ENCODE results near the gene KRTAP20-3. TPM values are rescaled to one million over a fixed set of nuclear protein-coding genes. Genes with fewer than 3 reads are reported as not detected.

Gene KRTAP20-3
- total RNA-seq, result not detected in 2 replicates

DNA sequence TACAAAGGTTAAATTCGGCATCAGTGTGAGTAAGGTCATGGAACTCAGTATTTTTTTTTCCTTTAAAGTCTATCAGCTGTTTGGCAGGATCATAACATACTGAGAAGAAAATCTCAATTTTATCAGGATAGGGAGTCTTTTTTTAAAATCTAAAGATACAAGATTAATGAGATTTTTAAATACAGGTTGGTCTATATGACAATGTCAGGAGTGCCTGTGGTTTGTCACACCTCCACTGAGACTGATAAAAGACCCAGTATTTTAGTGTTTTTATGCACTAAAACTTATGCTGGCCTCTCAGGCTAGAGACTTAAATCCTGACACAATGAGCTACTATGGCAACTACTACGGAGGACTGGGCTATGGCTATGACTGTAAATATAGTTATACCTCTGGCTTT, at the start of gene KRTAP20-3:
Gene KRTAP20-3 (plus strand): TSS at position 301 of the 400 bp plus-strand sequence.

DNA sequence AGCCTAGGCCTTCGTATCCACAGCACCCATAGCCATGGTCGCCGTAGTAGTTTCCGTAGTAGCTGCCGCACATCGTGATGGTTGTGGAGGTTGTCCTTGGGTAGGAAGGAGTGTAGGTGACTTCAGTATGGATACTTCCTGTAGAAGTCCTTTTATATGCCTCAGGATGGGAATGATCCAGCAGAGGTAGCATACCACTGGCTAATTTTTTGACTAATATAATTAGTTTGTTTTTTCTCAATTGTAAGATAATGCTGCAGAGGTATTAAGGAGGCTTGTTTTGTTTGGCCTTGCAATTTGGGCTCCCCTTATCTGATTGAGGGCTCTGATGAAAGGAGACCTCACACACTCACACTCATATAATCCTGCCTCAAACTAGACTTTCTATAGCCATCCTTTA, 43.9 kb upstream of the KRTAP20-3 start, which contains the start of gene KRTAP6-2:
Gene KRTAP6-2 (minus strand): TSS at position 101 of the 400 bp plus-strand sequence. CDS start 28 bp downstream, at position 73.

DNA sequence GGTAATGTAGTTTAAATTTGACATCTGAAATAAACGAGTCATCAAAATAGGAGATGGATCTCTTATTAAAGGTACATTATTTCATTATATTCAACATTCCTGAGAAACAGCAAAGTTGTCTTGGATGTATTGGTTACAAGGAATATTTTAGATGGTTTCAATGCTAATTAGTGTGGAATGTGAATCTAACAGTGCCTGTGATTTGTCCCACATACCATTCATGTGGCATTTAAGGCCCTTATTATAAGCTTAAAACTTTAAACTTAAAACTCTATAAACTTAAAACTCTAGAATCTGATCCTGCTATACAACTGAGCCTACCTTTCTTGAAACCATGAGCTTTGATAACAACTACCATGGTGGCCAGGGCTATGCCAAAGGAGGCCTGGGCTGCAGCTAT, 41.9 kb upstream of the KRTAP20-3 start, which contains the start of gene KRTAP22-1:
Gene KRTAP22-1 (plus strand): TSS at position 301 of the 400 bp plus-strand sequence.

DNA sequence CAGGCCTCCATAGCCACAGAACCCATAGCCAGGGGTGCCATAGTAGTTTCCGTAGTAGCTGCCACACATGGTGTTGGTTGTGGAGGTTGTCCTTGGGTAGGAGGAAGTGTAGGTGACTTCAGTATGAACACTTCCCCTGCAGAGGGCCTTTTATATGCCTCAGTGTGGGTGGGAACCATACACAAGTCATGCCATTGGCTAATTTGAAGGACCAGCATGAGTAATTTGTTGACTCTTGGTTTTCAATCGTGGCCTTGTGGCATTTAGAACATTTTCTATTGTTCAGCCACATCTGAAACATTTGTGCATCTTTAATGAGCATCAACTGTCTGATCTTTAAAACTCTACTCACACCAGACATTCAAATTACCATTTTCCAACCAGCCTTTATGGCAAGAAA, 28.8 kb upstream of the KRTAP20-3 start, which contains the start of gene KRTAP6-1:
Gene KRTAP6-1 (minus strand): TSS at position 95 of the 400 bp plus-strand sequence. CDS start 26 bp downstream, at position 69.

DNA sequence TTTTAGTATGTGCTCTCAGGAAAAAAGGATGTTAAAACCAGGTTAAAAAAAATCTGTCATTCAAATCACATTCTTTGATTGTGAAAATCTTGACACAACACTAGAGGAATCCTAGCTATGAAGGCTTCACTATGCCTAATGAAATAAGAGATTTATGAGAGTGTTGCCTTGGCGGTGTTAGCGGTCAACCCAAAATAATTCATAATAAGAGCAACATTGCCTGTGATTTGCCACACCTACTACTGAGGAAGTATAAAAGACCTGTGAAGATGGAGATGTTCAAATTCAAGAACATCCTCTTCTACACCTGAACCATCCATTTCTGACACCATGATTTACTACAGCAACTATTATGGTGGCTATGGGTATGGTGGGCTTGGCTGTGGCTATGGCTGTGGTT, 26.5 kb upstream of the KRTAP20-3 start, which contains the start of gene KRTAP20-1:
Gene KRTAP20-1 (plus strand): TSS at position 301 of the 400 bp plus-strand sequence. CDS start 30 bp downstream, at position 331.

DNA sequence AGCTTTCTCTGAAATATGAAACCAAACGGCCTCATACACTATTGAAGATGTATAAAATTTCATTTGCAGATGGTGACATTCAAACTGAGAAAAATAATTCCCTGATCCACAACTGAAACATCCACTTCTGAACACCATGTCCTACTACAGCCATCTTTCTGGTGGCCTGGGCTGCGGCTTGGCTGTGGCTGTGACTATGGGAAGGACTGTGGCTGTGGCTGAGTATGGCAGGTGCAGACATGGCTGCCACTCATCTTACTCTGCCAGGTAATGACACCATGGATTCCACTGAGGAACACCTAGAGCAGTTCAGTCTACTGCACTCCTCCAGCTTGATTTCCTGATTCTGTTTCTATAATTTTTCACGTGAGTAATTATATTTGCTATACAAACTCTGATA, 22.1 kb upstream of the KRTAP20-3 start, which contains the start of gene KRTAP20-4:
Gene KRTAP20-4 (plus strand): TSS at position 106 of the 400 bp plus-strand sequence.

DNA sequence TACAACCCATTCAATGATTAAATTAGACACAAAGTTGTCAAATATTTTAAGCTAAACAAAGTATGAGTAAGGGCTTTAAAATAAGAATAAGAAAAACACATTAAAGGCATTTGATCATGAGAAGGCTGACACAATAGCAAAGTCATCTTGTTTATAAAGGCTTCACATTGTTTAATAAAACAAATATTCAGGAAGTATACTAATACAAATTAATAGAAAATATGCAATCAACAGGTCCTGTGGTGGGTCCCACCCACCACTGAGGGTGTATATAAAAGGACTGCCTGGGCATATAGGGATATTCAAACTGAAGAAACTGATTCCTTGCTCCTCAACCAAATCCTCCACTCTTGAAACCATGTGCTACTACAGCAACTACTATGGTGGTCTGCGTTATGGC, 7.8 kb upstream of the KRTAP20-3 start, which contains the start of gene KRTAP20-2:
Gene KRTAP20-2 (plus strand): TSS at position 301 of the 400 bp plus-strand sequence. CDS start 58 bp downstream, at position 359.

Other genes with a start within 250 kb of the KRTAP20-3 start
- gene KRTAP13-1, start 246.8 kb upstream of the KRTAP20-3 start, total RNA-seq, result not detected in 2 replicates
- gene KRTAP13-3, start 216.9 kb upstream of the KRTAP20-3 start, total RNA-seq, result not detected in 2 replicates
- gene KRTAP13-4, start 212.6 kb upstream of the KRTAP20-3 start, total RNA-seq, result not detected in 2 replicates
- not detected in 2 replicates for gene KRTAP15-1, start 202.6 kb upstream of the KRTAP20-3 start, total RNA-seq
- gene KRTAP19-1, start 162.5 kb upstream of the KRTAP20-3 start, total RNA-seq, result not detected in 2 replicates
- gene KRTAP19-2, start 155.4 kb upstream of the KRTAP20-3 start, total RNA-seq, result not detected in 2 replicates
- gene KRTAP19-3, start 150.9 kb upstream of the KRTAP20-3 start, total RNA-seq, result not detected in 2 replicates
- gene KRTAP19-4, start 145.7 kb upstream of the KRTAP20-3 start, total RNA-seq, result not detected in 2 replicates
- not detected in 2 replicates for gene KRTAP19-5, start 140.7 kb upstream of the KRTAP20-3 start, total RNA-seq
- not detected in 2 replicates for gene KRTAP19-6, start 101.0 kb upstream of the KRTAP20-3 start, total RNA-seq
- gene KRTAP19-7, start 81.5 kb upstream of the KRTAP20-3 start, total RNA-seq, result not detected in 2 replicates
- not detected in 2 replicates for gene KRTAP22-2, start 52.5 kb upstream of the KRTAP20-3 start, total RNA-seq
- gene KRTAP6-3, start 50.4 kb upstream of the KRTAP20-3 start, total RNA-seq, result not detected in 2 replicates
- not detected in 2 replicates for gene KRTAP6-2, start 44.0 kb upstream of the KRTAP20-3 start, total RNA-seq
- gene KRTAP22-1, start 41.8 kb upstream of the KRTAP20-3 start, total RNA-seq, result not detected in 2 replicates
- gene KRTAP6-1, start 28.9 kb upstream of the KRTAP20-3 start, total RNA-seq, result not detected in 2 replicates
- gene KRTAP20-1, start 26.4 kb upstream of the KRTAP20-3 start, total RNA-seq, result not detected in 2 replicates
- not detected in 2 replicates for gene KRTAP20-4, start 22.2 kb upstream of the KRTAP20-3 start, total RNA-seq
- gene KRTAP20-2, start 7.7 kb upstream of the KRTAP20-3 start, total RNA-seq, result not detected in 2 replicates
- gene KRTAP21-3, start 75.9 kb downstream of the KRTAP20-3 start, total RNA-seq, result not detected in 2 replicates
- gene KRTAP21-2, start 104.4 kb downstream of the KRTAP20-3 start, total RNA-seq, result not detected in 2 replicates
- gene KRTAP21-1, start 112.6 kb downstream of the KRTAP20-3 start, total RNA-seq, result not detected in 2 replicates
- not detected in 2 replicates for gene KRTAP8-1, start 170.4 kb downstream of the KRTAP20-3 start, total RNA-seq
- not detected in 2 replicates for gene KRTAP7-1, start 186.9 kb downstream of the KRTAP20-3 start, total RNA-seq
- gene KRTAP11-1, start 238.7 kb downstream of the KRTAP20-3 start, total RNA-seq, result not detected in 2 replicates

All from smooth muscle cell of bladder (primary cell).